ENCODE measurements around the gene SLC26A11. TPM values are rescaled to one million over a fixed set of nuclear protein-coding genes. Genes with fewer than 3 reads are reported as not detected.

SLC26A11 gene
- total and polyA plus RNA-seq, 2 donors (not counting 1 experiment from before 2014, with no cell fraction given) = 10.1 to 31.4 TPM

- 96% methylated on average over 9 of the region's 10 CpGs for WGBS (ENCODE audit: insufficient coverage)
- Mint-ChIP-seq H3K9me3 (ENCODE audit: insufficient read depth) (no peaks in the 10 kb centered on the region), H3K27ac (no peak overlapping the region), H3K27me3 (no peaks in the 10 kb centered on the region), H3K4me1 (no peaks in the 10 kb centered on the region), H3K4me3 (no peak overlapping the region)
- POLR2A ChIA-PET = no interaction called here
- no peak overlapping the region for H3K9ac ChIP-seq (ENCODE audit: low read length)
- no peak overlapping the region for H3K4me3 ChIP-seq (ENCODE audit: control extremely low read depth in 1 of 5, extremely low read depth in 1 of 5, insufficient read depth in 1 of 5, low read depth in 2 of 5, low read length in 4 of 5)
- no peaks in the 10 kb centered on the region for H3K27me3 ChIP-seq (replicated peaks in 1 of 4; ENCODE audit: control extremely low read depth in 1 of 4, control insufficient read depth in 3 of 4, insufficient read depth in 4 of 4, low read length in 3 of 4)
- peaks cover 43% of the 10 kb centered on the region for H4K20me1 ChIP-seq (ENCODE audit: control insufficient read depth, insufficient read depth, low read length, poor library complexity, severe bottlenecking)
- intact Hi-C loops (cut with micrococcal nuclease) = no loop called here
- H3K27ac ChIP-seq (ENCODE audit: low read length in 2 of 2) = no peak overlapping the region
- H3K4me2 ChIP-seq (replicated peaks; ENCODE audit: low read depth, low read length, poor library complexity, severe bottlenecking) = no peak overlapping the region
- peaks cover 4 to 90% of the 10 kb centered on the region in 2 experiments for H3K36me3 ChIP-seq (replicated peaks in 1 of 2; ENCODE audit: control extremely low read depth in 1 of 2, control insufficient read depth in 1 of 2, extremely low read depth in 1 of 2, insufficient read depth in 2 of 2, low read length in 1 of 2)
- CTCF ChIA-PET = no interaction called here
- no peak for ATAC-seq (ENCODE audit: low read depth)
- no peak overlapping the region for H2AFZ ChIP-seq (ENCODE audit: insufficient read depth, low read depth, low read length, poor library complexity, severe bottlenecking)
- H3K79me2 ChIP-seq (ENCODE audit: control insufficient read depth, insufficient read depth, low read length) = peaks cover 19% of the 10 kb centered on the region
- no peak for DNase-seq
- TF ChIP-seq EZH2 (IDR thresholded peaks at IDR 0.05; ENCODE audit: borderline replicate concordance, insufficient read depth, low read depth, low read length, poor library complexity, severe bottlenecking) (no peak), CTCF (IDR thresholded peaks at IDR 0.05) (no peak)
- no peaks in the 10 kb centered on the region for H3K4me1 ChIP-seq (ENCODE audit: control insufficient read depth in 2 of 2, insufficient read depth in 2 of 2, low read length in 2 of 2)
- H3K9me3 ChIP-seq (ENCODE audit: control extremely low read depth in 1 of 3, control insufficient read depth in 2 of 3, insufficient read depth in 1 of 3, low read length in 2 of 3) = no peaks in the 10 kb centered on the region
These were observed 72.3 kb downstream of the SLC26A11 start for GRCh38 chr17:80292521-80292971.

- CTCF ChIA-PET = no interaction called here
These were observed 74.0 kb downstream of the SLC26A11 start for GRCh38 chr17:80294210-80294609.

More at GRCh38 chr17:80294210-80294609, 74.0 kb downstream of the SLC26A11 start:
- H3K4me3 ChIP-seq (ENCODE audit: control extremely low read depth in 1 of 5, extremely low read depth in 1 of 5, insufficient read depth in 1 of 5, low read depth in 2 of 5, low read length in 4 of 5) = no peak overlapping the region
- H3K4me1 ChIP-seq (ENCODE audit: control insufficient read depth in 2 of 2, insufficient read depth in 2 of 2, low read length in 2 of 2) = no peaks in the 10 kb centered on the region
- ATAC-seq (ENCODE audit: low read depth) = no peak
- POLR2A ChIA-PET = interaction anchor here (0.7 kb wide), 1 partner anchor 923 kb away, joined by 3 read pairs; no protein-coding TSS in a partner anchor
- H3K79me2 ChIP-seq (ENCODE audit: control insufficient read depth, insufficient read depth, low read length) = peaks cover 15% of the 10 kb centered on the region
- 78% methylated on average over 3 of the region's 7 CpGs for WGBS (ENCODE audit: insufficient coverage)
- H3K9ac ChIP-seq (ENCODE audit: low read length) = no peak overlapping the region
- H3K27ac ChIP-seq (ENCODE audit: low read length in 2 of 2) = no peak overlapping the region
- peaks cover 31% of the 10 kb centered on the region for H4K20me1 ChIP-seq (ENCODE audit: control insufficient read depth, insufficient read depth, low read length, poor library complexity, severe bottlenecking)
- Mint-ChIP-seq H3K4me1 (no peaks in the 10 kb centered on the region), H3K4me3 (no peak overlapping the region), H3K27ac (no peak overlapping the region), H3K9me3 (ENCODE audit: insufficient read depth) (no peaks in the 10 kb centered on the region), H3K27me3 (no peaks in the 10 kb centered on the region)
- H3K27me3 ChIP-seq (replicated peaks in 1 of 4; ENCODE audit: control extremely low read depth in 1 of 4, control insufficient read depth in 3 of 4, insufficient read depth in 4 of 4, low read length in 3 of 4) = no peaks in the 10 kb centered on the region
- no peak overlapping the region for H3K4me2 ChIP-seq (replicated peaks; ENCODE audit: low read depth, low read length, poor library complexity, severe bottlenecking)
- no peak overlapping the region for H2AFZ ChIP-seq (ENCODE audit: insufficient read depth, low read depth, low read length, poor library complexity, severe bottlenecking)
- no peak for DNase-seq
- H3K9me3 ChIP-seq (ENCODE audit: control extremely low read depth in 1 of 3, control insufficient read depth in 2 of 3, insufficient read depth in 1 of 3, low read length in 2 of 3) = peaks cover 0 to 5% (median 0%) of the 10 kb centered on the region in 3 donors
- peaks cover 7 to 90% of the 10 kb centered on the region in 2 experiments for H3K36me3 ChIP-seq (replicated peaks in 1 of 2; ENCODE audit: control extremely low read depth in 1 of 2, control insufficient read depth in 1 of 2, extremely low read depth in 1 of 2, insufficient read depth in 2 of 2, low read length in 1 of 2)
- intact Hi-C loops (cut with micrococcal nuclease) = no loop called here
- no peak for TF ChIP-seq CTCF (IDR thresholded peaks at IDR 0.05)
- TF ChIP-seq EZH2 (IDR thresholded peaks at IDR 0.05; ENCODE audit: borderline replicate concordance, insufficient read depth, low read depth, low read length, poor library complexity, severe bottlenecking) = no peak
